HepG2 (cell line): ENCODE data around the gene GRIK4. TPM values are rescaled to one million over a fixed set of nuclear protein-coding genes. Genes with fewer than 3 reads are reported as not detected.

Source experiments
- ATAC-seq: fragments of 200-7000 bp; cut with Tn5 transposase; 3 replicates; pipeline ENCODE4 v1.9.1; 2020; ENCODE audit warnings: mild to moderate bottlenecking, moderate library complexity
- BruUV-seq: library from RNA; stranded (reverse); fragments of 400-500 nt; replicated peaks from 2 replicates; lab custom pipeline; 2021; lab: Mats Ljungman, UMichigan
- CTCF ChIA-PET: fragments of 300-600 bp; formaldehyde crosslinking; extraction: SDS; loops from one replicate; lab custom pipeline; 2021; ENCODE audit warnings: low total read pairs, inconsistent platforms, low intra/inter-chr PET ratio; lab: Yijun Ruan, JAX
- POLR2A ChIA-PET: fragments of 350-600 bp; sonication (Branson Sonifier 250); formaldehyde crosslinking; loops from one replicate; lab custom pipeline; 2020; ENCODE audit warnings: antibody characterized with exemption, inconsistent platforms; lab: Yijun Ruan, JAX
- DNase-seq: peaks from one replicate; pipeline ENCODE4 v3.0.0-alpha.2; 2015; ENCODE audit warnings: low spot score
- FAIRE-seq: peaks from 3 replicates; lab custom pipeline; 2011; peaks lifted over from hg19 to GRCh38; lab: Jason Lieb, UNC
- H2AFZ ChIP-seq: one replicate; pipeline ENCODE4 v1.6.1; 2011; ENCODE audit warnings: low read length, inconsistent platforms
- H3K27ac ChIP-seq: fragments of 300-600 bp; 3 replicates; pipeline ENCODE4 v1.8.0; 2011; ENCODE audit warnings: mixed run types, mild to moderate bottlenecking, mixed read lengths, low read length, inconsistent platforms; ENCODE audit not compliant: insufficient read depth; ENCODE audit errors: extremely low read length
- H3K27me3 ChIP-seq, 2 experiments: fragments of 200-600 bp in 1 of 2; 2 replicates in 1 of 2; 3 replicates in 1 of 2; pipeline versions ENCODE4 v1.6.0 to v1.8.0; 2011; ENCODE audit warnings: low read length in 2 of 2, mild to moderate bottlenecking in 2 of 2, moderate library complexity in 2 of 2, inconsistent platforms in 1 of 2; ENCODE audit not compliant: insufficient read depth in 2 of 2, control insufficient read depth in 1 of 2
- H3K36me3 ChIP-seq, 2 experiments: fragments of 200-600 bp in 1 of 2; replicated peaks in 1 of 2; 2 replicates in 1 of 2; 3 replicates in 1 of 2; pipeline versions ENCODE4 v1.5.1 to v1.8.0; 2011; ENCODE audit warnings: low read length in 2 of 2, inconsistent platforms in 1 of 2; ENCODE audit not compliant: insufficient read depth in 2 of 2, control insufficient read depth in 1 of 2
- H3K4me1 ChIP-seq: 2 replicates; pipeline ENCODE4 v1.5.1; 2012; ENCODE audit warnings: low read length, inconsistent platforms; ENCODE audit not compliant: insufficient read depth
- H3K4me2 ChIP-seq: 2 replicates; pipeline ENCODE4 v1.6.0; 2011; ENCODE audit warnings: low read depth, low read length, inconsistent platforms
- H3K4me3 ChIP-seq, 3 experiments: fragments of 200-600 bp in 1 of 3; sonication (generic), shearing (Covaris generic) in 1 of 3; replicated peaks in 1 of 3; 2 replicates each; pipeline ENCODE4 v1.5.1; 2011 to 2016; ENCODE audit warnings: low read length in 3 of 3, inconsistent platforms in 2 of 3, low read depth in 2 of 3, mild to moderate bottlenecking in 2 of 3, control low read depth in 1 of 3, mixed read lengths in 1 of 3; ENCODE audit not compliant: insufficient read depth in 1 of 3
- H3K79me2 ChIP-seq: one replicate; pipeline ENCODE4 v1.6.1; 2011; ENCODE audit warnings: low read length, inconsistent platforms; ENCODE audit not compliant: insufficient read depth
- H3K9ac ChIP-seq: 2 replicates; pipeline ENCODE4 v1.6.0; 2011; ENCODE audit warnings: mild to moderate bottlenecking, low read depth, low read length, inconsistent platforms; ENCODE audit not compliant: insufficient read depth
- H3K9me3 ChIP-seq: 2 replicates; pipeline ENCODE4 v1.5.1; 2012; ENCODE audit warnings: mild to moderate bottlenecking, low read length
- H4K20me1 ChIP-seq: 2 replicates; pipeline ENCODE4 v1.6.0; 2011; ENCODE audit warnings: inconsistent platforms, mild to moderate bottlenecking, low read length, moderate library complexity; ENCODE audit not compliant: insufficient read depth
- GRHL1 ChIP-seq: sonication (generic); formaldehyde crosslinking; conservative IDR thresholded peaks from 2 replicates; pipeline ENCODE4 v1.8.0; 2022; ENCODE audit warnings: missing genetic modification reagents
- KLF13 ChIP-seq: sonication (generic); formaldehyde crosslinking; IDR thresholded peaks from 2 replicates; pipeline ENCODE4 v1.4.0; 2020; ENCODE audit warnings: mild to moderate bottlenecking, missing genetic modification reagents
- MYC ChIP-seq: sonication (generic); formaldehyde crosslinking; IDR thresholded peaks from 2 replicates; pipeline ENCODE4 v1.9.0; 2021; ENCODE audit warnings: missing genetic modification reagents, borderline replicate concordance
- NFE2 ChIP-seq: sonication (generic); formaldehyde crosslinking; IDR thresholded peaks from 2 replicates; pipeline ENCODE4 v1.4.0; 2020; ENCODE audit warnings: missing genetic modification reagents
- NR1H2 ChIP-seq: sonication (generic); formaldehyde crosslinking; IDR thresholded peaks from 2 replicates; pipeline ENCODE4 v1.8.1; 2022; ENCODE audit warnings: low read depth, missing genetic modification reagents, borderline replicate concordance
- PLRG1 ChIP-seq: fragments of 450-650 bp; conservative IDR thresholded peaks from 2 replicates; pipeline ENCODE4 v1.6.1; 2016
- POGZ ChIP-seq: sonication (generic); formaldehyde crosslinking; IDR thresholded peaks from 2 replicates; pipeline ENCODE4 v1.4.0; 2020; ENCODE audit warnings: mild to moderate bottlenecking, missing genetic modification reagents
- TCF7L2 ChIP-seq: IDR thresholded peaks from 2 replicates; pipeline ENCODE4 v1.6.1; 2011; ENCODE audit warnings: mild to moderate bottlenecking, low read depth, low read length, moderate library complexity
- ZMYM2 ChIP-seq: sonication (generic); formaldehyde crosslinking; IDR thresholded peaks from 2 replicates; pipeline ENCODE4 v1.8.0; 2022; ENCODE audit warnings: mild to moderate bottlenecking, missing genetic modification reagents
- ZNF430 ChIP-seq: sonication (generic); formaldehyde crosslinking; IDR thresholded peaks from 2 replicates; pipeline ENCODE4 v1.9.0; 2021; ENCODE audit warnings: mild to moderate bottlenecking, missing genetic modification reagents
- ZNF747 ChIP-seq: sonication (generic); formaldehyde crosslinking; IDR thresholded peaks from 2 replicates; pipeline ENCODE4 v1.8.1; 2023; ENCODE audit warnings: missing genetic modification reagents, mild to moderate bottlenecking, borderline replicate concordance
- ZUFSP ChIP-seq: sonication (generic); formaldehyde crosslinking; IDR thresholded peaks from 2 replicates; pipeline ENCODE4 v1.9.0; 2021; ENCODE audit warnings: missing genetic modification reagents, mild to moderate bottlenecking, borderline replicate concordance
- WGBS: methylation state at CpG from one replicate; pipeline ENCODE4 v1.1.6; 2017; ENCODE audit warnings: low lambda C conversion rate; 5-methylcytosine and 5-hydroxymethylcytosine counted together
- in situ Hi-C: cut with HindIII; loops from 2 replicates; pipeline ENCODE4 v1.10.0; 2017; ENCODE audit warnings: low pct_unique_long_range_greater_than_20kb; ENCODE audit not compliant: extremely low pct_ligation_motif_present
- intact Hi-C: fragments of 100-400 bp; cut with micrococcal nuclease; formaldehyde crosslinking; loops from one replicate; pipeline ENCODE4 v1.10.0; 2022; ENCODE audit not compliant: unreplicated experiment
- polyA plus RNA-seq, 8 experiments: library from polyadenylated mRNA; depleted of rRNA in 3 of 8; stranded (reverse) in 7 of 8; unstranded in 1 of 8; fragments of >200 nt; fragmentation: Illumina TruSeq in 4 of 8; extraction: Trizol in 4 of 8; gene quantifications; 2 replicates each; pipeline versions ENCODE4 v1.2.1 to v1.2.3, GENCODE V29; 2011 to 2016; ENCODE audit warnings: low read depth in 4 of 8, missing spikeins in 1 of 8, mixed read lengths in 1 of 8; ENCODE audit not compliant: insufficient read depth in 1 of 8
- total RNA-seq, 5 experiments: library from RNA; depleted of rRNA; stranded (reverse); fragments of >200 nt; fragmentation: Illumina TruSeq; extraction: Trizol; gene quantifications; 2 replicates each; pipeline ENCODE4 v1.2.3, GENCODE V29; 2016; ENCODE audit warnings: low read depth in 1 of 5
- TF ChIP-seq, protein P1 (sequence below), 2 experiments: sonication (generic) in 1 of 2; formaldehyde crosslinking in 1 of 2; IDR thresholded peaks; 2 replicates each; pipeline versions ENCODE4 v1.4.0 to v1.6.1; 2016 to 2020; ENCODE audit warnings: borderline replicate concordance in 1 of 2, low read depth in 1 of 2, mild to moderate bottlenecking in 1 of 2, missing genetic modification reagents in 1 of 2

The GRIK4 gene
- total and polyA plus RNA-seq, 2 of the 13 experiments (the other 11 are each of a cell fraction or from before 2014, with no cell fraction given), result 0.04 to 0.07 TPM

DNA sequence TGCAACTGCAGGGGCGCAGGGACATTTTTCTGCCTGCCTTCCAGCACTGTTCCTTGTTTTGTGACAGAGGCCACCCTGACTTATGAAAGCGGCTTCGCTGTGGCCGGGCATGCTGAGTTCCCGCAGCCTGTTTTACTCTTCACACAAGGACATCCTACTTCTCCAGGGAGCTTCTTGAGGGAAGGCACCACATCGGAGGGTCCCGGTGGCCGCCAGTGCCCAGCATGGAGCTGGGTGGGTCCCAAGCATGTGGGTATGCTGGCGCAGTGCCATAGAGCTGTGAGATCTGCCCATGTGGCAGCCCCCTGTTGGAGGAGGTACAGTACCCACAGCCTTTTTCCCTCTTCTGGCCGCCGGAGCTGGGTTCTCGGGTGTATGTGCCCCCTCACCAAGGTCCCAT is 136.1 kb downstream of the GRIK4 start:
- Histone ChIP-seq H3K9ac (no peak overlapping the region), H3K79me2 (no peaks in the 10 kb centered on the region), H4K20me1 (peaks cover 3% of the 10 kb centered on the region; the same call in 1 of the 2 replicates), H3K36me3 (no peaks in the 10 kb centered on the region), H2AFZ (no peak overlapping the region), H3K4me1 (no peaks in the 10 kb centered on the region), H3K4me3 (no peak overlapping the region), H3K27ac (no peak overlapping the region), H3K27me3 (peaks cover 0 to 21% of the 10 kb centered on the region in 2 experiments; a peak in 3 of 5 replicates), H3K9me3 (no peaks in the 10 kb centered on the region), H3K4me2 (no peak overlapping the region)
- intact Hi-C loops (no loop called here), in situ Hi-C loops (no loop called here)
- ChIA-PET POLR2A (no interaction called here), CTCF (no interaction called here)
- FAIRE-seq, result no peak
- WGBS, result 47% methylated on average over 9 of the region's 12 CpGs
- no TSS peak for BruUV-seq
- ATAC-seq, result no peak
- DNase-seq, result no peak
- no peak for TF ChIP-seq KLF13 (CRISPR knock-in tag)
- no peak for TF ChIP-seq ZNF430
- TF ChIP-seq, protein P1, sequence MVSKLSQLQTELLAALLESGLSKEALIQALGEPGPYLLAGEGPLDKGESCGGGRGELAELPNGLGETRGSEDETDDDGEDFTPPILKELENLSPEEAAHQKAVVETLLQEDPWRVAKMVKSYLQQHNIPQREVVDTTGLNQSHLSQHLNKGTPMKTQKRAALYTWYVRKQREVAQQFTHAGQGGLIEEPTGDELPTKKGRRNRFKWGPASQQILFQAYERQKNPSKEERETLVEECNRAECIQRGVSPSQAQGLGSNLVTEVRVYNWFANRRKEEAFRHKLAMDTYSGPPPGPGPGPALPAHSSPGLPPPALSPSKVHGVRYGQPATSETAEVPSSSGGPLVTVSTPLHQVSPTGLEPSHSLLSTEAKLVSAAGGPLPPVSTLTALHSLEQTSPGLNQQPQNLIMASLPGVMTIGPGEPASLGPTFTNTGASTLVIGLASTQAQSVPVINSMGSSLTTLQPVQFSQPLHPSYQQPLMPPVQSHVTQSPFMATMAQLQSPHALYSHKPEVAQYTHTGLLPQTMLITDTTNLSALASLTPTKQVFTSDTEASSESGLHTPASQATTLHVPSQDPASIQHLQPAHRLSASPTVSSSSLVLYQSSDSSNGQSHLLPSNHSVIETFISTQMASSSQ (IDR thresholded peaks at IDR 0.05; ENCODE audit: low read depth), result no peak
- TF ChIP-seq, protein P1 (CRISPR knock-in tag; IDR thresholded peaks at IDR 0.05; ENCODE audit: borderline replicate concordance), result no peak
- no peak for TF ChIP-seq PLRG1
- TF ChIP-seq GRHL1, result no peak
- TF ChIP-seq ZNF747 (CRISPR knock-in tag), result no peak
- no peak for TF ChIP-seq ZUFSP (CRISPR knock-in tag)
- TF ChIP-seq MYC, result no peak
- TF ChIP-seq NFE2 (CRISPR knock-in tag), result no peak
- no peak for TF ChIP-seq POGZ (CRISPR knock-in tag)
- TF ChIP-seq TCF7L2, result no peak
- no peak for TF ChIP-seq NR1H2 (CRISPR knock-in tag)
- no peak for TF ChIP-seq ZMYM2 (CRISPR knock-in tag)
